GM18519 (cell line): ENCODE results near the gene OR4M1.
"Not testable (repeated sequence)": the region's sequence is repeated elsewhere in the genome, so short reads cannot be mapped to it uniquely, and the experiment has no call there.

Source experiments
- ATAC-seq: cut with Tn5 transposase; IDR thresholded peaks from one replicate; pipeline ENCODE4 v1.9.1; 2021; ENCODE audit warnings: mild to moderate bottlenecking, moderate library complexity; ENCODE audit not compliant: unreplicated experiment, low FRiP score

OR4M1 gene, protein sequence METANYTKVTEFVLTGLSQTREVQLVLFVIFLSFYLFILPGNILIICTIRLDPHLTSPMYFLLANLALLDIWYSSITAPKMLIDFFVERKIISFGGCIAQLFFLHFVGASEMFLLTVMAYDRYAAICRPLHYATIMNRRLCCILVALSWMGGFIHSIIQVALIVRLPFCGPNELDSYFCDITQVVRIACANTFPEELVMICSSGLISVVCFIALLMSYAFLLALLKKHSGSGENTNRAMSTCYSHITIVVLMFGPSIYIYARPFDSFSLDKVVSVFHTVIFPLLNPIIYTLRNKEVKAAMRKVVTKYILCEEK

DNA sequence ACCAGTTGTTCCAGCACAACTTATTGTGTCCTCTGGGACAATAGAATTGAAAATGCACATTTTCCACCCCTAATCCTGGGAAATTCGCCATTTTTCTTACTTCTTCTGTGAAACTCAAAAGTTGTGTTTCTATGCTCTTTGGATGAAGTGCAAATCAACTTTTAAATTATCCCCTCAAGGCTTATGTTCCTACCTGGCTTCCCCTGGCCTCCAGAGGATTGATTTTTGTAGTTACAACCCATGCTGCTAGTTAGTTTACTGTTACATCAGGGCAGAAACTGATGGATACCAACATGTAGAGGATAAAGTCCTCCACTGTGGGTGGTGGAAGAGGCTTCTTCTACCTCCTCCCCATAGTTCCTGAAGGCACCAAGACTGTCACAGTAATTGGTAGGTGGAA lies at the start of gene OR4M1:
Gene OR4M1, plus strand, starts transcription at position 301 of the 400 bp plus-strand sequence. CDS start 6,819 bp downstream, outside the sequence.
- not testable (repeated sequence) for ATAC-seq

GRCh38 chr14:19729359-19729758 lies 43.9 kb upstream of the OR4M1 start:
- no peak for ATAC-seq

- no peak for ATAC-seq
Measured at GRCh38 chr14:19729763-19730162, 43.5 kb upstream of the OR4M1 start.

DNA sequence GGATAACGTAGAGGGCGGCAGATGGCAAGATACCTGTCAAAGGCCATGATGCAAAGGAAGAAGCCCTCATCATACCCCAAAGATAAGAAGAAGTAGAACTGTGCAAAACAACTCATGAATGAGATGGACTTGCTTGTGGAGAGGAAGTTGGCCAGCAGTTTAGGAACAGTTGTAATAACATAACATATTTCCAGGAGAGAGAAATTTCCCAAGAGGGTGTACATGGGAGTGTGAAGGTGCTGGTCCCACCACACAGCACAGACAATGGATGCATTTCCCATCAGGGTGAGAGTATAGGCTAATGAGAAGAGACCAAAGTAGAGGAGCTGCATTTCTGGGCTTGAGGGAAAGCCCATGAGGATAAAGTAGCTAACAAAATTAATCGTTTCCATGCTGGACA lies 39.4 kb upstream of the OR4M1 start:
- ATAC-seq: not testable (repeated sequence)

- ATAC-seq: no peak
Measured at GRCh38 chr14:19743256-19743655, 30.0 kb upstream of the OR4M1 start, which contains the start of gene OR4Q3. TSS of gene OR4Q3 (plus strand) at chr14:19743571.

DNA sequence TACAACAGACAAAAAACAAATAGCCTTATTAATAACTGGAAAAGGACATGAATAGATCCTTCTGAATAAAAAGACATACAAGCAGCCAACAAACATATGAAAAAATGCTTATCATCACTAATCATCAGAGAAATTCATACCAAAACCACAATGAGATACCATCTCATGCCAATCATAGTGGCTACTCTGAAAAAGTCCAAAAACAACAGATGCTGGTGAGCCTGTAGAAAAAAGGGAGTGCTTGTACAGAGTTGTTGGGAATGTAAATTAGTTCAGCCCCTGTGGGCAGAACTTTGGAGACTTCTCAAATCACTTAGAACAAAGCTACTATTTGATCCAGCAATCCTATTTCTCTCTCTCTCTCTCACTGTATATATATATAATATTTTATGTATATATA lies 21.0 kb upstream of the OR4M1 start:
- ATAC-seq: not testable (repeated sequence)

DNA sequence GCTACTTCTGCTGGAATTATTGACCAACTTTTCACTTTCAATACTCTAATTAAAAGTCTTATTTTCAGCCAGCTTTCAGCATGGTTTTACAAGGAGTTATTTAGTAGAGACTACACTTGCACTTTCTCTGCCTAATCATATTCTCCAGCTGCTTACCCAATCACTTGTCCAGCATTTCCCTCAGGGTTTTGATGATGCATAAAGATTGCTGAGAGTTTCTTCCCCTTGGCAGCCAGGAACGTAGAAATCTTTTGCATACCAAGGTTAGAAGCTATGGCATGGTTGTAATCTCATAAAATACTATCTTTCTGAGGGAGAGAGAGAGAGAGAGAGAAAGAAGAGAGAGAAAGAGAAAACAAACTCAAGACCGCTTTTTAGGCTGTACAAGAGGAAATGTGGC lies 19.1 kb upstream of the OR4M1 start:
- ATAC-seq: no peak

DNA sequence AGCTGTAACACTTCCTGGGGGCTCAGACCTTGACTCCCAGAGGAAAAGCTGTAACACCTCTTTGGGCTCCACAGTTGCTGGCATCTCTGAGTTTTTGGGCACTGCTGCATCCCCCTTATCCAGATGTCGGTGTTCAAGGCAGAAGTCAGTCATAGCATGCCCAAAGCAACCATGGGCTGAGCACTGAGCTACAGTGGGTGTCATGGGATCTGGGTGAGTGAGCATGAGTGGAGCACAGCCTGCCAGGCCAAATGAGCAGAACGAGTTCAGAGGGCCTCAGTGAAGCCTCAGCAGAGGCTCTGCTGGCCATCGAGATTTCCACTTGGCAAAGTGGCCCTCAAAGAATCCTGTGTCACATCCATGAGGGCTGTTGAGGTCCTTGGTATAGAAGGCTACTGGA lies 1.8 kb upstream of the OR4M1 start:
- ATAC-seq: not testable (repeated sequence)

DNA sequence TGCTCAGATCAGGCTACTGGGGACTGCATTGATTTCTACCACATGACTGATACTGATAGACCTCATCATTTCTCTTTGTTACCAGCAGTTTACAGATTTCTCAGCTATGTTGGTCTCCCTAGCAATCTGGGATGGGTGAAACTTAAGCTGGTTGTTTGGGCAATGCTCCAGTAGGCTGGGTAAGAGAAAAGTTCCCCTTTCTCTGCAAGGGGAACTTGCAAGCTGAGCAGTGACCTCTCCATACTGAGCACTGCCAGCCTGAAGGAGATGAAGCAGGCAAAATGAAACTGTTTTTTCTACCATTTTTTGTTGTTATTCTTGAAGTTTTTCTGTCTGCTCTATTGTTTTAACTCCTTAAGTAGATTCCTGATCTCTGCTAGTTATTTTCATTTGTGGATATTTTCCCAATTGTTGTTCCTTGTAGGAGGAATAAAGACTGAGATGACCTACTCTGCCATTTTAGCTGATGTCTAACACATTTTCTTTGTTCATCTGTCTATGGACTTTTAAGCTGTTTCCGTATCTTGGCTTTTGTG lies 1.3 kb upstream of the OR4M1 start:
- ATAC-seq: peak; percentile 7

GRCh38 chr14:19772454-19772853 lies 850 bp upstream of the OR4M1 start:
- ATAC-seq: peak; percentile 87

- no peak for ATAC-seq
Measured at GRCh38 chr14:19775587-19775986, 2.3 kb downstream of the OR4M1 start.

- ATAC-seq: not testable (repeated sequence)
Measured at GRCh38 chr14:19785848-19786247, 12.5 kb downstream of the OR4M1 start.

DNA sequence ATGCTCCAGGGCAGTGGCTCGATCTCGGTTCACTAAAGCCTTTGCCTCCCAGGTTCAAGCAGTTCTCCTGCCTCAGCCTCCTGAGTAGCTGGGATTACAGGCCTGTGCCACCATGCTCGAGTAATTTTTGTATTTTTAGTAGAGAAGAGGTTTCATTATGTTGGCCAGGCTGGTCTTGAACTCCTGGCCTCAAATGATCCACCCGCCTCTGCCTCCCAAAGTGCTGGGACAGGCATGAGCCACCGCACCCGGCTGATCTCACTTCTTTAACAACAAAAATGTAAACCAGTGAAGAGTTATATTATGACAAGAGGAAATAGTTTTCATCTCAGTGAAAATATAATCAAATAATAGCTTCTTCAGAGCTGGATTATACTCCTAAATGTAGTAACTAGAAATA lies 14.0 kb downstream of the OR4M1 start:
- ATAC-seq: not testable (repeated sequence)

- ATAC-seq: not testable (repeated sequence)
Measured at GRCh38 chr14:19788150-19788549, 14.8 kb downstream of the OR4M1 start.

- ATAC-seq: not testable (repeated sequence)
Measured at GRCh38 chr14:19796520-19797108, 23.3 kb downstream of the OR4M1 start.

DNA sequence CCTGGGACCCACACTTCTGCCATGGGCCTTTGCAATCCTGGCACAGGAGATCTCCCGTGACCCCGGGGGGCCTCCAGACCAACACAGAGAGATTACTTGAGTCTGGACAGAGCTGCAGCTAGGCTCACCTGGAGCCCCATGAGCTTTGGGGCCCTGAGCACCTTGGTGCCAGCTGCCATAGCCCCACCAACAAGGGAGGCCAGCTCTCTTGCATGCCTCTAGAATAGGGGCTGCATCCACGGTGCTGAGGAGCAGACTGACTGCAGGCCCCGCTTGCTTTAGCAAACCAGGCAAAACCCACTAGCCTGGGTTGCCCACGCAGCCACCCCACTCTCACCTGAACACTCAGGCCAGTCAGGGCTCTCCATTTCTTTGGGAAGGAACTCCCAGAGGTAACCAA lies 26.6 kb downstream of the OR4M1 start:
- no peak for ATAC-seq

DNA sequence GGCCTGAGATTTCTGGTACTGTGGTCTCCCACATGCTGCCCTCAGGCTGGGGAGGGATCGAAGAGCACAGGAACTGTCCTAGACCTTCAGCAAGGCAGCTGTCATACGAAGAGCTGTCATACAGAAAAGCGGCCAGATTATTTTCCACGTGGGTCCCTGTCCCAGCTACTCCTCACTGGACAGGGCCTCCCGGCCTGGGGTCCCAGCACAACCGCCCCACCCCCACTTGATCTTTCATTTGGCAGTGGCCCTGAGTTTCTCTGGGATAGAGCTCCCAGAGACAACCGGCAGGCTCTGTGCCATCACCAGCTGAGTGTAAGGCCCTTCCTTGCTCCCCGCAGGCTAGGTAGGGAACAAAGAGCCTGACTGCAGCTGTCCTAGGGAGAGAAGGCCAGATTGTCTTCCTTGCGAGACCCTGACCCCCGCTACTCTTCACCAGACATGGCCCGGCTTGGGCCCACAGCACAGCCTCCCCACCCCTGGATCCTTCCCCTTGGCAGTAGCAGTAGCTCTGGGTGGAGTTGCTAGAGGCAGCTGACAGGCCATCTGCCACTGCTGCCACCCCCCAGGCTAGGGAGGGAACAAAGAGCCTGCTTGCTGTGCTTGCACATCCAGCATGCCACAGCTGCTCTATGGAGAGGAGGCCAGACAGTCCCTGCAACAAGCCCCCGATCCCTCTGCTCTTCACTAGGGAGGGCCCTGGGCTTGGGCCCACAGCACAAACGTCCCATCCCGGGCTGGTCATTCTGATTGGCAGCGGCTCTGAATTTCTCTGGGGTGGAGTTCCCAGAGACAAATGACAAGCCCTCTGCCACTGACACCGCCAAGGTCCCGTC lies 27.2 kb downstream of the OR4M1 start:
- no peak for ATAC-seq

GRCh38 chr14:19801118-19801464 lies 27.8 kb downstream of the OR4M1 start:
- no peak for ATAC-seq

DNA sequence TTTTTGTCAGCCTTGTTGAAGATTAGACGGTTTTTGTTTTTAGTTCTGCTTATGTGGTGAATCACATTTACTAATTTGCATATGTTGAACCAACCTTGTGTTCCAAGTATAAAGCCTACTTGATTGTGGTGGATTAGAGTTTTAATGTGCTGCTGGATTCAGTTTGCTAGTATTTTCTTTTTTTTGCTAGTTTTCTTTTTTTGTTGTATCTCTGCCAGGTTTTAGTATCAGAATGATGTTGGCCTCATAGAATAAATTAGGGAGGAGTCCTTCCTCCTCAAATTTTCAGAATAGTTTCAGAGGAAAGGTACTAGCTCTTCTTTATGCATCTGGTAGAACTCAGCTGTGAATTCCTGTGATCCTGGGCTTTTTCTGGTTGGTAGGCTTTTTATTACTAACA lies 30.2 kb downstream of the OR4M1 start, which contains the start of gene OR4N2:
Gene OR4N2, plus strand, starts transcription at position 301 of the 400 bp plus-strand sequence. CDS start 23,679 bp downstream, outside the sequence.
- ATAC-seq: not testable (repeated sequence)

GRCh38 chr14:19813171-19813920 lies 40.0 kb downstream of the OR4M1 start:
- not testable (repeated sequence) for ATAC-seq
